GM12878 (cell line): ENCODE data around the gene PTH2R. TPM values are rescaled to one million over a fixed set of nuclear protein-coding genes. Genes with fewer than 3 reads are reported as not detected.
A peak's percentile ranks its signal among the peaks of the same experiment; 100 is the strongest.

Experiments used
- ATAC-seq: fragments of 200-7000 bp; cut with Tn5 transposase; 3 replicates; pipeline ENCODE4 v1.9.1; 2020; ENCODE audit warnings: mild to moderate bottlenecking, moderate library complexity
- BruUV-seq: library from RNA; stranded (reverse); fragments of 400-500 nt; replicated peaks from 2 replicates; lab custom pipeline; 2021; lab: Mats Ljungman, UMichigan
- CTCF ChIA-PET: fragments of 300-600 bp; sonication (Branson Sonifier 250); formaldehyde crosslinking; extraction: SDS; loops from one replicate; lab custom pipeline; 2021; ENCODE audit warnings: inconsistent platforms; lab: Yijun Ruan, JAX
- POLR2A ChIA-PET: fragments of 350-600 bp; formaldehyde crosslinking; extraction: SDS; loops from one replicate; lab custom pipeline; 2021; ENCODE audit warnings: inconsistent platforms; lab: Charles Lee
- RAD21 ChIA-PET: fragments of 300-600 bp; sonication (Branson Sonifier 250); formaldehyde crosslinking; loops from one replicate; lab custom pipeline; 2023; ENCODE audit warnings: antibody characterized with exemption; ENCODE audit not compliant: unreplicated experiment; lab: Charles Lee
- SMC1A ChIA-PET: fragments of 300-600 bp; sonication (Branson Sonifier 250); formaldehyde crosslinking; loops from one replicate; lab custom pipeline; 2023; ENCODE audit not compliant: unreplicated experiment, uncharacterized antibody; lab: Charles Lee
- DNase-seq: peaks from one replicate; pipeline ENCODE4 v3.0.0-alpha.2; 2011; ENCODE audit warnings: low read depth, low spot score
- FAIRE-seq: peaks from 3 replicates; lab custom pipeline; 2011; peaks lifted over from hg19 to GRCh38; lab: Jason Lieb, UNC
- H2AFZ ChIP-seq: 2 replicates; pipeline ENCODE4 v1.6.0; 2011; ENCODE audit warnings: low read depth, low read length, control low read depth; ENCODE audit not compliant: control insufficient read depth
- H3K27ac ChIP-seq: 2 replicates; pipeline ENCODE4 v1.5.1; 2011; ENCODE audit warnings: control low read depth; ENCODE audit not compliant: control insufficient read depth, insufficient read depth
- H3K27me3 ChIP-seq, 2 experiments: replicated peaks in 1 of 2; 2 replicates each; pipeline versions ENCODE4 v1.6.0 to v1.6.1; 2011; ENCODE audit warnings: low read length in 1 of 2; ENCODE audit not compliant: control insufficient read depth in 2 of 2, insufficient read depth in 2 of 2
- H3K36me3 ChIP-seq, 2 experiments: 2 replicates each; pipeline ENCODE4 v1.5.1; 2011; ENCODE audit warnings: low read length in 1 of 2; ENCODE audit not compliant: control insufficient read depth in 2 of 2, insufficient read depth in 2 of 2
- H3K4me1 ChIP-seq: 2 replicates; pipeline ENCODE4 v1.6.1; 2011; ENCODE audit warnings: mild to moderate bottlenecking, low read length, moderate library complexity, mixed read lengths; ENCODE audit not compliant: control insufficient read depth, insufficient read depth
- H3K4me2 ChIP-seq: 2 replicates; pipeline ENCODE4 v1.6.0; 2011; ENCODE audit warnings: control low read depth; ENCODE audit not compliant: control insufficient read depth, insufficient read depth
- H3K4me3 ChIP-seq: fragments of 200-600 bp; sonication (generic); 2 replicates; pipeline ENCODE4 v1.5.1; 2016
- H3K79me2 ChIP-seq: 2 replicates; pipeline ENCODE4 v1.6.0; 2011; ENCODE audit warnings: low read length; ENCODE audit not compliant: control insufficient read depth, insufficient read depth
- H3K9ac ChIP-seq: 2 replicates; pipeline ENCODE4 v1.8.0; 2011; ENCODE audit warnings: low read length, control low read depth, mixed read lengths; ENCODE audit not compliant: control insufficient read depth, insufficient read depth
- H3K9me3 ChIP-seq: replicated peaks from 3 replicates; pipeline ENCODE4 v1.5.1; 2011; ENCODE audit warnings: mild to moderate bottlenecking, low read length; ENCODE audit not compliant: control insufficient read depth, insufficient read depth
- H4K20me1 ChIP-seq: 2 replicates; pipeline ENCODE4 v1.6.0; 2011; ENCODE audit not compliant: control insufficient read depth, insufficient read depth
- BCL11A ChIP-seq: IDR thresholded peaks from 2 replicates; pipeline ENCODE4 v1.6.1; 2011; ENCODE audit warnings: low read depth, low read length
- CBX5 ChIP-seq: sonication (generic); IDR thresholded peaks from 2 replicates; pipeline ENCODE4 v1.6.1; 2016; ENCODE audit warnings: low read depth, moderate library complexity, mild to moderate bottlenecking, inconsistent platforms
- CHD4 ChIP-seq: fragments of 200-600 bp; sonication (generic); IDR thresholded peaks from 2 replicates; pipeline ENCODE4 v1.6.1; 2016; ENCODE audit warnings: mild to moderate bottlenecking
- CREM ChIP-seq: IDR thresholded peaks from 2 replicates; pipeline ENCODE4 v1.6.1; 2014; ENCODE audit warnings: antibody characterized with exemption, low read depth
- HDAC2 ChIP-seq: fragments of 200-600 bp; sonication (generic); IDR thresholded peaks from 2 replicates; pipeline ENCODE4 v1.6.1; 2017
- HDGF ChIP-seq: fragments of 450-650 bp; IDR thresholded peaks from 2 replicates; pipeline ENCODE4 v1.6.1; 2016; ENCODE audit warnings: antibody characterized with exemption
- IKZF2 ChIP-seq, 2 experiments: fragments of 450-650 bp; IDR thresholded peaks; 2 replicates each; pipeline ENCODE4 v1.6.1; 2017; ENCODE audit warnings: mild to moderate bottlenecking in 2 of 2, moderate library complexity in 2 of 2
- JUNB ChIP-seq: IDR thresholded peaks from 2 replicates; pipeline ENCODE4 v1.6.1; 2016; ENCODE audit warnings: antibody characterized with exemption, mild to moderate bottlenecking
- MEF2A ChIP-seq: IDR thresholded peaks from 2 replicates; pipeline ENCODE4 v1.6.1; 2011; ENCODE audit warnings: low read depth, mild to moderate bottlenecking, low read length, moderate library complexity; ENCODE audit not compliant: insufficient read depth
- POLR2AphosphoS2 ChIP-seq: IDR thresholded peaks from 2 replicates; pipeline ENCODE4 v1.6.1; 2011; ENCODE audit warnings: low read depth, mild to moderate bottlenecking, low read length, improper control_type of control experiment, moderate library complexity
- SMAD1 ChIP-seq: fragments of 450-650 bp; IDR thresholded peaks from 2 replicates; pipeline ENCODE4 v1.6.1; 2018; ENCODE audit warnings: mild to moderate bottlenecking, low read depth; ENCODE audit not compliant: partially characterized antibody
- SMAD5 ChIP-seq: IDR thresholded peaks from 2 replicates; pipeline ENCODE4 v1.6.1; 2016; ENCODE audit warnings: antibody characterized with exemption, low read depth
- ZNF622 ChIP-seq: fragments of 450-650 bp; IDR thresholded peaks from 2 replicates; pipeline ENCODE4 v1.6.1; 2017; ENCODE audit warnings: mild to moderate bottlenecking, inconsistent platforms
- WGBS: methylation state at CpG from one replicate; pipeline ENCODE4 v1.1.6; 2016; ENCODE audit warnings: low lambda C conversion rate; ENCODE audit not compliant: insufficient replicate concordance, insufficient coverage; ENCODE audit errors: missing lambda C conversion rate; 5-methylcytosine and 5-hydroxymethylcytosine counted together
- in situ Hi-C: fragments of 300-500 bp; cut with MboI; formaldehyde crosslinking; loops from 9 replicates; pipeline ENCODE4 v1.14.3; 2018; ENCODE audit warnings: mixed read lengths
- intact Hi-C: fragments of 100-400 bp; cut with micrococcal nuclease; formaldehyde crosslinking; loops from one replicate; pipeline ENCODE4 v1.14.2; 2022; ENCODE audit not compliant: unreplicated experiment
- polyA plus RNA-seq, 11 experiments: library from polyadenylated mRNA; depleted of rRNA in 4 of 11; unstranded in 6 of 11; stranded (reverse) in 5 of 11; fragments of >200 nt; fragmentation: Nextera tagmentation in 4 of 11; fragmentation: Illumina TruSeq in 1 of 11; extraction: Ambion mirVana in 4 of 11; extraction: Trizol in 1 of 11; gene quantifications; 1 replicate in 1 of 11; 2 replicates in 10 of 11; pipeline versions ENCODE4 v1.2.1 to v1.2.3, GENCODE V29; 2011 to 2016; ENCODE audit warnings: inconsistent platforms in 2 of 11, missing spikeins in 2 of 11, low read depth in 1 of 11
- total RNA-seq, 4 experiments: library from RNA; depleted of rRNA in 3 of 4; stranded (reverse); fragments of >200 nt in 3 of 4; fragmentation: Illumina TruSeq in 1 of 4; extraction: Trizol in 1 of 4; gene quantifications; 2 replicates each; pipeline versions ENCODE4 v1.2.1 to v1.2.3, GENCODE V29; 2013 to 2021
- TF ChIP-seq, protein P1 (sequence below): fragments of 450-650 bp; IDR thresholded peaks from 2 replicates; pipeline ENCODE4 v1.6.1; 2016; ENCODE audit warnings: mild to moderate bottlenecking
- TF ChIP-seq, protein P2 (sequence below), 3 experiments: IDR thresholded peaks in 2 of 3; conservative IDR thresholded peaks in 1 of 3; 2 replicates each; pipeline ENCODE4 v1.5.1; 2011; ENCODE audit warnings: low read depth in 3 of 3, low read length in 3 of 3, mild to moderate bottlenecking in 3 of 3, control low read depth in 2 of 3, moderate library complexity in 2 of 3, inconsistent platforms in 1 of 3, mixed read lengths in 1 of 3; ENCODE audit not compliant: control insufficient read depth in 2 of 3, insufficient read depth in 1 of 3; ENCODE audit errors: extremely low read depth in 1 of 3
- TF ChIP-seq, protein P3 (sequence below): IDR thresholded peaks from 2 replicates; pipeline ENCODE4 v1.6.1; 2012; ENCODE audit warnings: low read depth, low read length, improper control_type of control experiment

PTH2R gene
- total and polyA plus RNA-seq, 10 of the 15 experiments (the other 5 are each of a cell fraction or from before 2014, with no cell fraction given): 0.01 to 0.06 (median 0.03) TPM; not detected in 7

DNA sequence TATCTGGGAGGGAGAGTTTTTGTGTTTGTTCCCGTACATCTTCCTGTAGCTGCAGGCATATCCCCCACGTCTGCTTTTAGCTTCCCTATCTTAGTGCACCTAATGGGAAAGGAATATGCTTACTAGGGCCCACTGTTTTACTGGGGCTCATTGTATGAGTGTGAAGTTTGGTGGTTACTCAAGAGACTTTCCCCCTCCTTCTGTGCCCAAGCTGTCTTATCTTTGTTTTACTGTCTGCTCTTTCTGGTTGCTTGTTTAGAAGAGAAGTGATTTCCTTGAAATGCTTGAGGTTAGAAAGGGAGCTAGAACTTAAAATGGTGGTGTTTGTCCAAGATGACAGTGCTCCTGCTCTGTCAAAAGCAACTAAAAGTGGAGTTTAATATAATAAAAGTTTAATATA lies 7.3 kb downstream of the PTH2R start:
- SMC1A ChIA-PET: interaction anchor here (0.6 to 0.7 kb wide), 2 partner anchors 11 to 49 kb away, joined by 3 to 5 read pairs; no protein-coding TSS in a partner anchor
- RAD21 ChIA-PET: no interaction called here
- H3K9ac ChIP-seq: no peak overlapping the region
- H3K79me2 ChIP-seq: no peaks in the 10 kb centered on the region
- intact Hi-C loops (no loop called here), in situ Hi-C loops (no loop called here)
- H3K27me3 ChIP-seq: no peaks in the 10 kb centered on the region
- no peaks in the 10 kb centered on the region for H3K9me3 ChIP-seq
- POLR2A ChIA-PET: no interaction called here
- TF ChIP-seq, protein P1, sequence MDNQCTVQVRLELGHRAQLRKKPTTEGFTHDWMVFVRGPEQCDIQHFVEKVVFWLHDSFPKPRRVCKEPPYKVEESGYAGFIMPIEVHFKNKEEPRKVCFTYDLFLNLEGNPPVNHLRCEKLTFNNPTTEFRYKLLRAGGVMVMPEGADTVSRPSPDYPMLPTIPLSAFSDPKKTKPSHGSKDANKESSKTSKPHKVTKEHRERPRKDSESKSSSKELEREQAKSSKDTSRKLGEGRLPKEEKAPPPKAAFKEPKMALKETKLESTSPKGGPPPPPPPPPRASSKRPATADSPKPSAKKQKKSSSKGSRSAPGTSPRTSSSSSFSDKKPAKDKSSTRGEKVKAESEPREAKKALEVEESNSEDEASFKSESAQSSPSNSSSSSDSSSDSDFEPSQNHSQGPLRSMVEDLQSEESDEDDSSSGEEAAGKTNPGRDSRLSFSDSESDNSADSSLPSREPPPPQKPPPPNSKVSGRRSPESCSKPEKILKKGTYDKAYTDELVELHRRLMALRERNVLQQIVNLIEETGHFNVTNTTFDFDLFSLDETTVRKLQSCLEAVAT: no peak
- DNase-seq (no peak), ATAC-seq (no peak), FAIRE-seq (no peak)
- no peaks in the 10 kb centered on the region for H3K36me3 ChIP-seq
- CTCF ChIA-PET: no interaction called here
- WGBS: 17% methylated on average over 2 of the region's 2 CpGs
- no peak overlapping the region for H3K4me3 ChIP-seq
- no TSS peak for BruUV-seq
- no peaks in the 10 kb centered on the region for H3K4me1 ChIP-seq
- H3K27ac ChIP-seq: no peak overlapping the region
- H2AFZ ChIP-seq: no peak overlapping the region
- no peak overlapping the region for H3K4me2 ChIP-seq
- H4K20me1 ChIP-seq: no peaks in the 10 kb centered on the region

DNA sequence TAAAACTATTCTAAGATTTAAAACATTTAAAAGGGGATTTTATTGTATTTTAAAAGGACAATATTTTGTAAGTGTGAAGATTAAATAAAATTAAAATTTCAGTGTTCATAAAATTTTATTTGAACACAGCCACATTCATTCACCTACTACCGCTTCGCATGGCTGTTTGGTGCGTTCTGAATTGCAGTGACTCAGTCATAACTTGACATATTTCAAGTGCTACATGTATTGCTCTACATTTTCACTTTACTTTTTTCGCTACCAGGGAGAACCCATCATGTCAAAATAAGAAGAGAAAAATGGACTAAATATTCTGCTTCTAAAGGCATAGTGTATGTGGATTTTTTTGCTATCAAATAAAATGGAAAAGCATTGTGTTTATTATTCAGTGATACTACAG lies 8.7 kb downstream of the PTH2R start:
- no peaks in the 10 kb centered on the region for H3K27me3 ChIP-seq
- H4K20me1 ChIP-seq: no peaks in the 10 kb centered on the region
- ATAC-seq (peak; percentile 91), FAIRE-seq (no peak), DNase-seq (no peak)
- no peak overlapping the region for H2AFZ ChIP-seq
- in situ Hi-C loops (no loop called here), intact Hi-C loops (no loop called here)
- no peaks in the 10 kb centered on the region for H3K79me2 ChIP-seq
- ChIA-PET SMC1A (interaction anchor here (1.3 to 1.9 kb wide), 2 partner anchors 10 to 141 kb away, joined by 3 to 4 read pairs; no protein-coding TSS in a partner anchor), RAD21 (no interaction called here), POLR2A (no interaction called here), CTCF (interaction anchor here (0.5 to 1.9 kb wide), 8 partner anchors 8 to 898 kb away, joined by 3 to 4 read pairs (median 3); partner anchors contain the start of gene PTH2R)
- no peaks in the 10 kb centered on the region for H3K4me1 ChIP-seq
- H3K9me3 ChIP-seq: no peaks in the 10 kb centered on the region
- H3K27ac ChIP-seq: no peak overlapping the region
- no peak overlapping the region for H3K4me3 ChIP-seq
- H3K9ac ChIP-seq: no peak overlapping the region
- WGBS: 33% methylated on average over 4 of the region's 4 CpGs
- TF ChIP-seq, protein P2, sequence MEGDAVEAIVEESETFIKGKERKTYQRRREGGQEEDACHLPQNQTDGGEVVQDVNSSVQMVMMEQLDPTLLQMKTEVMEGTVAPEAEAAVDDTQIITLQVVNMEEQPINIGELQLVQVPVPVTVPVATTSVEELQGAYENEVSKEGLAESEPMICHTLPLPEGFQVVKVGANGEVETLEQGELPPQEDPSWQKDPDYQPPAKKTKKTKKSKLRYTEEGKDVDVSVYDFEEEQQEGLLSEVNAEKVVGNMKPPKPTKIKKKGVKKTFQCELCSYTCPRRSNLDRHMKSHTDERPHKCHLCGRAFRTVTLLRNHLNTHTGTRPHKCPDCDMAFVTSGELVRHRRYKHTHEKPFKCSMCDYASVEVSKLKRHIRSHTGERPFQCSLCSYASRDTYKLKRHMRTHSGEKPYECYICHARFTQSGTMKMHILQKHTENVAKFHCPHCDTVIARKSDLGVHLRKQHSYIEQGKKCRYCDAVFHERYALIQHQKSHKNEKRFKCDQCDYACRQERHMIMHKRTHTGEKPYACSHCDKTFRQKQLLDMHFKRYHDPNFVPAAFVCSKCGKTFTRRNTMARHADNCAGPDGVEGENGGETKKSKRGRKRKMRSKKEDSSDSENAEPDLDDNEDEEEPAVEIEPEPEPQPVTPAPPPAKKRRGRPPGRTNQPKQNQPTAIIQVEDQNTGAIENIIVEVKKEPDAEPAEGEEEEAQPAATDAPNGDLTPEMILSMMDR (IDR thresholded peaks at IDR 0.05 in 2 of 3, conservative IDR thresholded peaks at IDR 0.05 in 1 of 3; ENCODE audit: control insufficient read depth in 2 of 3, extremely low read depth in 1 of 3, insufficient read depth in 1 of 3, low read depth in 3 of 3, low read length in 3 of 3): no peak
- TF ChIP-seq CHD4: no peak
- TF ChIP-seq IKZF2 (IDR thresholded peaks at IDR 0.05): no peak
- peak; percentile 66; the same call in 1 of the 2 replicates for TF ChIP-seq JUNB
- TF ChIP-seq CREM: no peak
- 0 out of 2 replicates have a peak, but pooled peaks have one; percentile 9 for TF ChIP-seq MEF2A
- TF ChIP-seq BCL11A: 0 out of 2 replicates have a peak, but pooled peaks have one; percentile 19
- no peak for TF ChIP-seq HDGF
- TF ChIP-seq SMAD5: no peak
- no peak for TF ChIP-seq ZNF622
- no peak for TF ChIP-seq SMAD1
- TF ChIP-seq, protein P3, sequence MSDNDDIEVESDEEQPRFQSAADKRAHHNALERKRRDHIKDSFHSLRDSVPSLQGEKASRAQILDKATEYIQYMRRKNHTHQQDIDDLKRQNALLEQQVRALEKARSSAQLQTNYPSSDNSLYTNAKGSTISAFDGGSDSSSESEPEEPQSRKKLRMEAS: no peak
- TF ChIP-seq HDAC2: no peak
- no peak for TF ChIP-seq CBX5
- no peak for TF ChIP-seq POLR2AphosphoS2
- no peak overlapping the region for H3K4me2 ChIP-seq
- no peaks in the 10 kb centered on the region for H3K36me3 ChIP-seq
- no TSS peak for BruUV-seq
